Measurements from ENCODE around the gene HSBP1.

DNA sequence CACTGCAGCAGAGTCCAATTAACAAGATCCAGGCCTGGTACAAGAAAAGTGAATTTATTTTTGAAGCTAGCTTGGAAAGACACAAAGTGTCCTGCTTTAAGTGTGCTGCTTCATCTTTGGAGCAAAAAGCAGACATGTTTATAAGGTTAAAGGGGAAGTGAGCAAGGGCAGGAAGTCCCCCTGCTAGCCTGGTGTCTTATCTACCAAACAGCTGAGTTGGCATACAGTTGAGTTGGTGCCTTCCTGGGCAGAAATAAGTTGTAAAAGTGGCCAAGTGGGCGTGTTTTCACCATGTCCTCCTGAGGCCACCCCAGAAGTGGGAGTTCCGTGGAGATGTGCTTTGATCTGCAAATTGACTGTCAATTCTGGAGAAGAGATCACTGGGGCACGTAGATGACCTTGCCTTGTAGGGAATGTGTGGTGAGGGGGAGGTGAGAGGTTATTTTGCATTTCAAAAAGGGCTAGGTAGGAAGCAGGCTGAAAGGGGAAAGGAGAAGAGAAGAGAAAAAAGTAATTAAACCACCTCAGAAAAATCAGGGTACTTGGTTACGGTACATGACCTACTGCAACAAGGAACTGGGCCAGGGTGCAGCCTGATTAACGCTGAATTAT, 38.3 kb upstream of the HSBP1 start:
- TF ChIP-seq POLR2AphosphoS5 (IDR thresholded peaks at IDR 0.05) = no peak
- TF ChIP-seq, protein P1, sequence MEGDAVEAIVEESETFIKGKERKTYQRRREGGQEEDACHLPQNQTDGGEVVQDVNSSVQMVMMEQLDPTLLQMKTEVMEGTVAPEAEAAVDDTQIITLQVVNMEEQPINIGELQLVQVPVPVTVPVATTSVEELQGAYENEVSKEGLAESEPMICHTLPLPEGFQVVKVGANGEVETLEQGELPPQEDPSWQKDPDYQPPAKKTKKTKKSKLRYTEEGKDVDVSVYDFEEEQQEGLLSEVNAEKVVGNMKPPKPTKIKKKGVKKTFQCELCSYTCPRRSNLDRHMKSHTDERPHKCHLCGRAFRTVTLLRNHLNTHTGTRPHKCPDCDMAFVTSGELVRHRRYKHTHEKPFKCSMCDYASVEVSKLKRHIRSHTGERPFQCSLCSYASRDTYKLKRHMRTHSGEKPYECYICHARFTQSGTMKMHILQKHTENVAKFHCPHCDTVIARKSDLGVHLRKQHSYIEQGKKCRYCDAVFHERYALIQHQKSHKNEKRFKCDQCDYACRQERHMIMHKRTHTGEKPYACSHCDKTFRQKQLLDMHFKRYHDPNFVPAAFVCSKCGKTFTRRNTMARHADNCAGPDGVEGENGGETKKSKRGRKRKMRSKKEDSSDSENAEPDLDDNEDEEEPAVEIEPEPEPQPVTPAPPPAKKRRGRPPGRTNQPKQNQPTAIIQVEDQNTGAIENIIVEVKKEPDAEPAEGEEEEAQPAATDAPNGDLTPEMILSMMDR (IDR thresholded peaks at IDR 0.05) = no peak
- TF ChIP-seq POLR2A (IDR thresholded peaks at IDR 0.05) = no peak

Data from sigmoid colon (tissue), 4 donors.